DMS 273 (cell line): ENCODE data around the gene VIL1.

ENCODE experiments used
- DNase-seq: peaks from one replicate; lab custom pipeline; 2025; ENCODE audit not compliant: unreplicated experiment; lab: John Stamatoyannopoulos, UW

VIL1 gene

DNA sequence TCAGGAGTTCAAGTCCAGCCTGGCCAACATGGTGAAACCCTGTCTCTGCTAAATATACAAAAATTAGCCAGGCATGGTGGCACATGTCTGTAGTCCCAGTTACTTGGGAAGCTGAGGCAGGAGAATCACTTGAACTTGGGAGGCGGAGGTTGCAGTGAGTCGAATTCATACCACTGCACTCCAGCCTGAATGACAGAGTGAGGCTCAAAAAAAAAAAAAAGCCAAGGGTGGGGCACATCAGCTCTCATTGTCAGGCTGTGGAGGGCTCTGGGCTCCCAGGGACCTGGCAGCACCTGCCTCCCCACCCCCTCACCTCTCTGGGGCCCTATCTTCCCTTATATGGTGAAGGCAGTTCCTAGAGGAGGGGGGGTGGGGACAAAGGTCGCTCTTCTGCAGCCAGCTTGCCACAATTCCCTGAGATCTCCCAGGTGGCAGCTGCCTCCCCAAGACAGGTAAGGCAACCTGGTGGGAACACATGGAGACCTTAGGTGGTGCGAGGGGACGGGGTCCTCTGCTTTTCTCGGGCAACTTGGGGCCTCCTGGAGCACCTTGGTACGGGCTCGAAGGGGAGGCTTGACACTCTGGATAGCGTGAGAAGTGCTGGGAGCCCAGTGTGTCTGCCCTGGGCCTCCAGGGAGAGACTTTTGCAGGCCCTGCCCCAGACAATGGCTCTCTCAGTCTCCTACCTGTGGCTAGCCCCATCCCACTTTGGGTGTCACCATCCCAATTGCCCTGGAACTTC is at the start of gene VIL1:
Gene VIL1, plus strand, starts transcription at position 407 of the 742 bp plus-strand sequence. CDS start 4,656 bp downstream, outside the sequence.
- DNase-seq = no peak

- DNase-seq = peak; percentile 27
Observed at GRCh38 chr2:218369330-218369729, 49.6 kb upstream of the VIL1 start.

GRCh38 chr2:218370410-218371063 is 48.4 kb upstream of the VIL1 start:
- DNase-seq = no peak

- no peak for DNase-seq
Observed at GRCh38 chr2:218371983-218372350, 47.0 kb upstream of the VIL1 start.

DNA sequence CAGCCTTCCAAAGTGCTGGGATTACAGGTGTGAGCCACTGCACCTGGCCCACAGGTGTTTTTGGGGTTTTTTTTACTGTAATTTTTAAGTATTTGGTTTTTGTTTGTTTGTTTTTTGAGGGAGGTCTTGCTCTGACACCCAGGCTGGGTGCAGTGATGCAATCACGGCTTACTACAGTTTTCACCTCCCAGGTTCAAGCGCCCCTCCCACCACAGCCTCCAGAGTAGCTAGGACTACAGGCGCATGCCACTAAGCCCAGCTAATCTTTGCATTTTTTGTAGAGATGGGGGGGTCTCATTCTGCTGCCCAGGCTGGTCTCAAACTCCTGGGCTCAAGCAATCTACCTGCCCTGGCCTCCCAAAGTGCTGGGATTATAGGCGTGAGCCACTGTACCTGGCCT is 44.1 kb upstream of the VIL1 start:
- no peak for DNase-seq

GRCh38 chr2:218375212-218375611 is 43.7 kb upstream of the VIL1 start:
- no peak for DNase-seq

GRCh38 chr2:218378053-218378452 is 40.9 kb upstream of the VIL1 start:
- DNase-seq = no peak

DNA sequence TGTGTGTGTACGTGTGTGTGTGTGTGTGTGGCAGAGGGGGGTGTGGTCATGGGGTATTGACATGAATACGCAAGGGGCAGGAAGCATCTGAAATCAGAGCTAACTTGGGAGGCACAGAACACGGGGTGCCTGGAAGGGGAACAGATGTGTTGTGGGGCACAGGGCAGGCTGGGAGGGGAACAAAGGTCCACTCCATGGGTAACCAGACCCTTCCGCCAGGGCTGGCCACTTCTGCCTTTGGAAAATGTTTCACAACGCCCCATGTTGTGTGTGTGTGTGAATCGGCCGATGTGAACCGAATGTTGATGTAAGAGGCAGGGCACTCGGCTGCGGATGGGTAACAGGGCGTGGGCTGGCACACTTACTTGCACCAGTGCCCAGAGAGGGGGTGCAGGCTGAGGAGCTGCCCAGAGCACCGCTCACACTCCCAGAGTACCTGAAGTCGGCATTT is 37.0 kb upstream of the VIL1 start, which contains the start of gene SLC11A1:
Gene SLC11A1, plus strand, starts transcription at position 358 of the 451 bp plus-strand sequence. CDS start 96 bp downstream, outside the sequence.
- no peak for DNase-seq

DNA sequence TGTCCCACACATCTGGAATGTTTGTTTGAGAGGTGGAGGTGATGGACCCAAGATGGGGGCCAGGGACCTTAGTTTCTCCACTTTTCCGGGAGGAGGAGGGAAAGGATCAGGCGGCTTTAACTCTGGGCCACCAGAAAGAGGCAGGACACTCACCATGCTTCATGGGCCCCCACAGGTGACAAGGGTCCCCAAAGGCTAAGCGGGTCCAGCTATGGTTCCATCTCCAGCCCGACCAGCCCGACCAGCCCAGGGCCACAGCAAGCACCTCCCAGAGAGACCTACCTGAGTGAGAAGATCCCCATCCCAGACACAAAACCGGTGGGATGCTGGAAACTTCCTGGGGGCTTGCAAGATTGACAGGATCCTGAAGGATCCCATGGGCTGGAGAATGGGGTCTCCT is 36.1 kb upstream of the VIL1 start:
- DNase-seq = no peak

DNA sequence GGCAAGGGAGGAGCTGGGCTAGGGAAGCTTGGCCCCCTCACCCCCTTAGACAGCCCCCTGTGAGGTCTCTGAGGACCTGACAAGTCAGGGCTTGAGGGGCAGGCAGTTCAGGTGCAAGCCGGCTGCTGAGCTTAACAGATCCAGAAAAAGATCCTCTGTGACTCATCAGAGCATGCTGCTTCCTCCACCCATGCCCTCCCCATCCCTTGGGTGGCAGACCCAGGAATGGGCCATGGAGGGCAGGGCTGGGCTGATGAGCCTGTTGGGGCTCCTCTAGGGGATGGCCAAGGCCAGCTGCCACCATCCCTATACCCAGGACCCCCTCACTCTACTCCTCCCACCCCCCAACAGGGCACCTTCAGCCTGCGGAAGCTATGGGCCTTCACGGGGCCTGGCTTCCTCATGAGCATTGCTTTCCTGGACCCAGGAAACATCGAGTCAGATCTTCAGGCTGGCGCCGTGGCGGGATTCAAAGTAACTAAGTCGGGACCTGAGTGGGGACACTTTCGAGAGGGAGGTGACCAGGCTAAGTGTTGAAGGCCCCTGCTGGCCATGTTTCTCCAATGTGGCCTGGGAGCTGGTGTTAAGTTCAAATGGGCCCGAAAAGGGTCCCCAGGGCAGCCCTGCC is 34.9 kb upstream of the VIL1 start:
- DNase-seq = no peak

- DNase-seq = no peak
Observed at GRCh38 chr2:218384975-218385374, 33.9 kb upstream of the VIL1 start.

DNA sequence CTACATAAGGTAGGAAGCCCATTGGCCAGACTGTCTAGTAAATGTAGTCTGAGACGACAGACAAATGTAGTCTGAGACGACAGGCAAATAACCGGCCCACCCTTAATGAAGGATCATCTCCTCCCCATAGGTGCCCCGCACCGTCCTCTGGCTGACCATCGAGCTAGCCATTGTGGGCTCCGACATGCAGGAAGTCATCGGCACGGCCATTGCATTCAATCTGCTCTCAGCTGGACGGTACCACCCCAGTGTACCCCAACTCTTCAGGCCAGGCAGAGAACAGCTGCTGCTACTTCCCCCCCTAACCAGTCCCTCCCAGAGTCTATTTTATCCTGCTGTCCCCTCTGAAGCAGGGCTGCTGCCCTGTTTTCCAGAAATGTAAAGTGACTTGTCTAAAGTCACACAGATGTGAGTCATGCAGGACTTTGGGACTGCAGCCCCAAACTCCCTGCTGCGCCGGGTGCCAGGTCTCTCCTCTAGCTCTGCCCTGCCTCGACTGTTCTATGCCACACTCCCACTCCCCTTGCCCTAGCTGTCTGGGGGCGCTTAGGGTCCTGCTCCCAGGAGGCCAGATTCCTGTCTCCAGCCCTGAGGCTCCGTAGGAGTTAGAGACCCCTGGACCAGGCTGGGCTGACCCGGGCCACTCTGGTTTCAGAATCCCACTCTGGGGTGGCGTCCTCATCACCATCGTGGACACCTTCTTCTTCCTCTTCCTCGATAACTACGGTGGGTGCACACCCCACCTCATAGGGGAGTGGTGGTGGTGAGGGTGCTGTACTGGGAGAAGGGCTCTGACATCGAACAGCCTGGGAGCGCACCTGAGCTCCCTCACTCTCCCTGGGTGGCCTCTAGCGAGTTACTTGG is 32.2 kb upstream of the VIL1 start:
- DNase-seq = no peak

GRCh38 chr2:218387369-218388194 is 31.3 kb upstream of the VIL1 start:
- DNase-seq = peak; percentile 84

GRCh38 chr2:218389333-218390150 is 29.4 kb upstream of the VIL1 start:
- DNase-seq = no peak

- no peak for DNase-seq
Observed at GRCh38 chr2:218391202-218391601, 27.7 kb upstream of the VIL1 start.

- DNase-seq = no peak
Observed at GRCh38 chr2:218392459-218392858, 26.5 kb upstream of the VIL1 start.

DNA sequence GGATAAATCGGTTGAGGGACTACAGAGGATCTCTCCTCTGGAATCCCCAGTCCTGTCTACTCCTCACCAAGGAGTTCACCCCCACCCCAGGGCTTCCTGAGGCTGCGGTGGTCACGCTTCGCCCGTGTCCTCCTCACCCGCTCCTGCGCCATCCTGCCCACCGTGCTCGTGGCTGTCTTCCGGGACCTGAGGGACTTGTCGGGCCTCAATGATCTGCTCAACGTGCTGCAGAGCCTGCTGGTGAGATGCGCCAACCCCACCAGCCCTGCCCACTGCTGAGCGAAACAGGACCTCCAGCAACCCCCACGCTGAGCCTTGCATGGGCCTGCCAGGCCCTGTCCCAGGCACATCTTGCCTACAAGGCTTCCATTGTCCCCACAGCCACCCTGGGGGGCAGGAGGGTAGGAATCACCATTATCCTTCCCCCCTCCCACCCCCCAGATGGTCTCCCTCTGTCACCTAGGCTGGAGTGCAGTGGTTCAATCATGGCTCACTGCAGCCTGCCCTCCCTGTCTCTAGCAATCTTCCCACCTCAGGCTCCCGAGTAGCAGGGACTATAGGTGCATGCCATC is 25.9 kb upstream of the VIL1 start:
- no peak for DNase-seq

DNA sequence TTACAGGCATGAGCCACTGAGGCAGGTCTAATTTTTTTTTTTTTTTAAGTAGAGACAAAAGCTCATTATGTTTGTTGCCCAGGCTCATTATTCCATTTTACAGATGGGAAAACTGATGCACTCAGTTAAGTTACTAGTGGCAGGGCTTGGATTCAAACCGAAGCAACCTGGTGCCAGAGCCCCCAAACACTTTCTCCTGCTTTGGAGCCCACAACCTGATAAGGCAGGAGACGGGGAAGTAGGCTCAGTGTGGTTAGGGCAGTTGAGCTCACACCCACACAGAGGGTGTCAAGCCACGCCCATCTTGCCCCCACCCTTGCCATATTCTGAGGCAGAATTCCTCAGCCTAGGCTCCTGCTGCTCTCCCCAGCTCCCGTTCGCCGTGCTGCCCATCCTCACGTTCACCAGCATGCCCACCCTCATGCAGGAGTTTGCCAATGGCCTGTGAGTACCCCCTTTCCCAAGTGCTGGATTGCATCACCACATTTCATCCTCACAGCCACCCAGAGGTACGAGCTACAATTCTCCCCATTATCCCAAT is 25.1 kb upstream of the VIL1 start:
- DNase-seq = no peak
